EL (cell line): Measurements from ENCODE around the gene THEM5.

Experiments used
- DNase-seq: peaks from one replicate; pipeline ENCODE4 v3.0.0-alpha.2; 2016

THEM5 gene

DNA sequence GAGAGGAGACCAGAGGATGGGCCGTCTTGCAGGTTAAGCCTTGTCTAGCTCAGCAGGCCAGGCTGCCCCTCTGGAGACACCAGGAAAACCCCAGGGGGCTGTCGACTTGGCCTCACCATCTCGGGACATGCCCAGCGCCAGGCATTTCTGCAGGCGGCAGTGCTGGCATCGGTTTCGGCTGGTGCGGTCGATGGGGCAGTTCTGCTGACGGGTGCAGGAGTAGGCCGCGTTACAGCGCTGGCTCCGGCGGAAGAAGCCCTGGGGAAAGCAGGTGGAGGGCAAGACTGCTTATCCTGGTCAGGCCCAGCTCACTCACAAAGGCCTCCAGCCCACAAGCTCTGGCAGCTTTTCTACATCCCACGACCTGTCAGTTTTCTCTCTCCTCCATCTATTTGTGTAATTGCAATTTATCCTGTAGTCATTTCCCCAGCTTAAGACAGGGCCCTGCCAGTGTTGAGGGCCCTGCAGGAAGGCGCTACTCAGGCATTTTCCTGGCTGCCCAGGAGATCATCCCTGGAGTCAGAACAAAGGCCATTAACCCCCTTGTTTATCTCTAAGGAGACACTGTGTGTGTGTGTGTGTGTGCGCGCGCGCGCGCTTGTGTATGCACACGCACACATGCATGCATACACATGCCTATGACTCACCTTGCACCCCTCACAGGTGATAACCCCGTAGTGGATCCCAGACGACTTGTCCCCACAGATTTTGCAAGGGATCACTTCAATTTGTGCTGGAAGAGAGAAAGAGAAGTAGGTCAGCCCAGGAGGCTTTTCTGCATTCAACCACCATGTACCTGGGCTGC is 36.8 kb downstream of the THEM5 start:
- DNase-seq = no peak

DNA sequence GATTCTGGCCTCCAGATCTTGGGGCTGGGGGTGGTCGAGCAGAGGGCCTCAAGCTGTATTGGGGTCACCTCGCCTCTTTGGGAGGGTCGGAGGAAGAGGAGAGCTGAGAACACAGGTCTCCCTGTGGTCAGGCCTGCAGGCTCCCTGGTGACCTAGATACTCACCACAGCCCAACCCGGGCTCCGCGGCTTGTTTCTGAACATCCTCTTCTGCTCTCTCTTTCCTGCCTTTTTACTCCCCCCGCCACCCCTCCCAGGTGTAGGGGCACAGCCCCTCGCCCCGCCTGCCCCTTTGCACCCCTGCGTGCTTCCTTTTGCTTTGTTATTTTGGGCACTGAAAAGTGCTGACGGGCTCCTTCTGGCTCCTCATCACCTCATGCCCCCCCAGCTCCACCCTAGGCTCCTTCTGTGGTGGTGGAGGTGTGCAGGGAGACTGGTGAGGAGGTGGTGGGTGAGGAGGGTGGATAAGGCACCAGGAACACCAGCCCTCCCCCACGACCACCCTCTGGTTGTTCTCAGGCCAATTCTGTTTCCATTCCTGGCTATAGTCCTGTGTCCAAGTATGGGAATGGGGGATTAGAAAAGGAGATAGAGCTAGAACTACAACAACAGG is 37.7 kb downstream of the THEM5 start:
- DNase-seq = no peak

DNA sequence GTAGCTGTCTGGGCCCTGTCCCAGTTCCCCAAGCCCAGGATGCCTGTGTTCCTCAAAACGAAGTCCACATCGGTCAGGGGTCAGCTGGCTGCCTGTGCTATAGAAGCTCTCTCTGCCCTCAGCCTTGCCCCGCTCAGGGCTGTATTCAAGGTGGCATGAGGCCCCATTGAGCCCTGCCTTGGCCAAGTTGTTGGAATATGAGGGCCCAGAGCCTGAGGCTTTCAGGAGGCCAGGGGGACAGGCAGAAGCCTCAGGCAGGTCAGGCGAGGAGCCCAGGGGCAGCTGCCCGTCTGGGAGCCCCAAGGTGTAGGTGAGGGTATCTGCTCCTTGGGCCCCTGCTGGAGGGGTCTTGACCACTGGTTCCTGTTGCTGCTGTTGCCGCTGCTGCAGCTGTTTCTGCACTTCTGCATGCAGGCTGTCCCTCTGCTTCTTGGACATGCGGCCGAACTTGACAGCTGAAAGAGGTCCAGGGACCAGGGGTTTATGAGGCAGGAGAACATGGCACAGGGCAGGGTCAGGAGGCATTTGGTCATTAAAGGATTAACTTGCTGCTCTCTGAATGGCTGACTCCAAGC is 38.5 kb downstream of the THEM5 start:
- no peak for DNase-seq

DNA sequence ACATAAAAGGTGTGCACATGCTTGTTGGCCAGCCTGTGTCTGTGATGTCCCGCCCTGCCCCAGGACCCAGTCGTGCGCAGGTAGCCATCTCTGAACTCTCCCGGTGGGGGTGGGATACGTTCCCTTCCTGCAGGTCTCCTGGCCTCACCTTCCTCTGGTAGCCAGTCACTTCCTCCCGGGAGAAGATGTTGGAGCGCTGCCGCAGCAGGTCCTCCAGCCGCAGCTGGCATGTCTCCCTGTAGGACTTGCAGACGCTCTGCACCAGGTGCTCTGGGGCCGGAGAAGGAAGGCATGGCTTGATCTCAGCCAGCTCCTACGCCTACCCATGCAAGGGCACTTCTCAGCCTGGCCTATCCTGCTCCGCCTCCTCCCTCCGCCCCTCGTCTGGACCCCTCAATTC is 39.1 kb downstream of the THEM5 start:
- no peak for DNase-seq

DNA sequence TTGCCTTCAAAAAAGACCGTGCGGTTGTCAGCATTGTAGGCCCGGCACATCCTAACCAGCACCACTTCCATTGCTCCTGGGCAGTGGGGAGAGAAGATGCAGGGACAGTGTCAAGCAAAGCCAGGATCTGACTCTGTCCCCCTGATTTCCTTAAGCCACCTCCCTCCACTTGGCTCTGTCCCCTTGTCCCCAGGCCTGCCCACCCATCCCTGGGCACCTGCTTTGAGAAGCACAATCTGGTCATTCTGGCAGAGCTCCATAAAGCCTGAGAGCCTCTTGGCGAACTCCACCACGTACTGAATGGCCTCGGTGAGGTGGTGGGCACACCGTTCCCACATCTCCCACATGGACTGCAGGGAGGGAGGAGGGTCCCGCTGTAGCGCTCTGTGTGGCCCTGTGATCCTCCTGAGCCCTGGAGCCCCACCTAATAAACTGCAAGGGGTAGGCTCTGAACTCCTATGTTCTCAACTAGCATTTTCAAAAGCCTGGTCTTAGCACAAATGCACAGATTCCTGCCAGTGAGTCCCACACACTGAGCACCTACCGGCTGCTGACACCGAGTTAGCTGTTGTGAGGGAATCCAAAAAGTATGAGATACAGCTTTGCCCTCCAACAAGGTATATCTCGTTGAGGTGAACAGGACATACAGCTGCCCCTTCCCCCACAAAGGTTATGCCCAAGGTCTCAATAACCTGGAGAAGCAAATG is 40.1 kb downstream of the THEM5 start:
- no peak for DNase-seq

DNA sequence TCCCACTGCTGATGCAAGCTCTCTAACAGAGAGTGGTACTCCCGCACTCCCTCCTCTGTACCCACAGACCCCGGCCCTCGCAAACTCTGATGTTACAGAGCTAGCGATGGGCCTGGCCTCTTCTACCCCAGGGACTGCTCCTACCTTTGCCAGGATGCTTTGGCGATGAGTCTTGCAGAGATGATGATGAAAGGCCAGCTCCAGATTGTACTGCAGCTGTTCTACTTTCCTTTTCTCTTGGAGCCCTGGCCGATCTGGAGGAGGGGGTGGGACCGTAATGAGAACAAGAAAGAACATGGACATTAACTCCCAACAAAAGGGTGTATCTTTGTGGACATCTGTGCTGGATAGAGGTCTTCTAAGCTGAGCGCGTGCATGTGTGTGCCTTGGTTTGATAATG is 42.3 kb downstream of the THEM5 start:
- no peak for DNase-seq

DNA sequence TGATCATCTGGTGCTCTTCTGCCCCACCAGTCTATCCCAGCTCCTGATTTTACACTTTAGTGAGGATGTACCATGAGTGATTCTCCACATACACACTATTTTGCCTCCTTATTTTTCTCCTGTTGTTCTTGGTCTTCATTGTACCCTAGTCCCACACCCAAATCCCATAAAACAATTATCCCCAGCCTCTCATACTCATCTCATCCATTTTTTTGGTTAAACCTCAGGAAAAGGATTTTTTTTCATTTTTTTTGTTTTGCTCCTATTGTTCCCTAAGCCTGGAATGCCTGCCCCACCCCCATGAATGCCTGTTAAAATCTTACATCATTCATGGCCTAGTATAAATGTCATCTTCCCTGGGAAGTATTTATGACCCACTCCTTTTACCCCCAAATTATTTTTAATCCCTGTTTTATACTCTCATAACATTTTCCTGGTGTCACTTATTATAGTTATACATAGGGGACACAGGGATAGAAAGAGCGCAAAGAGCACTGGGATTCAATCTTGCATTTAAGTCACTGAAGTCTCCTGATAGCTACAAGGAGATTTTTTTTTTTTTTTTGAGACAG is 43.4 kb downstream of the THEM5 start:
- no peak for DNase-seq

DNA sequence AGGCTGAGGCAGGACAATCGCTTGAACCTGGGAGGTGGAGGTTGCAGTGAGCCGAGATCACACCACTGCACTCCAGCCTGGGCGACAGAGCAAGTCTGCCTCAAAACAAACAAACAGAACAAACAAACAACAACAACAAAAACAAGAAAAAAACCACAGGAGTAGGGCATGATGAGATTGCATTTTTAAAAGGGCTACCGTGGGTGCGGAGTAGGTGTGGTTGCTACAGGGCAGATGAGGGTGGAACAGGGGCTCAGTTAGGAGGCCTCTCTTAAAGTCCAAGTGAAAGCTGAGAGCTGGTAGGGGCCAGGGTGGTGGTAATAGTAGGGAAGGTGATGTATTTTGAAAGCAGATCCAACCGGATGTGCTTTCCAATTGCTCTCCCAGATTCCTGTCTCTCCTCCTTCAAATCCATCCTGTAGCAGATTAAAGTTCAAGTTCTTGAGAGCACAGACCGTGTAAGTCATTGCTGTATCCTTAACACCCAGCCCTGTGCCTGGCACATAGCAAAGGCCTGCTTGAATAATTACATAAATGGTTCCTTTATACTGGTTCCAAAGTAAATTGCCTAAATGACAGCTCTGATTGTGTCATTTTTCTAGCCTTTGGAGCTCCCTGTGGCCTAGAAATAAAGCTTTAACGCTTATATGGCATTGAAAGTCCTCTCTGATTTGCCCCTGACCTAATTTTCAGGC is 44.1 kb downstream of the THEM5 start:
- DNase-seq = no peak

DNA sequence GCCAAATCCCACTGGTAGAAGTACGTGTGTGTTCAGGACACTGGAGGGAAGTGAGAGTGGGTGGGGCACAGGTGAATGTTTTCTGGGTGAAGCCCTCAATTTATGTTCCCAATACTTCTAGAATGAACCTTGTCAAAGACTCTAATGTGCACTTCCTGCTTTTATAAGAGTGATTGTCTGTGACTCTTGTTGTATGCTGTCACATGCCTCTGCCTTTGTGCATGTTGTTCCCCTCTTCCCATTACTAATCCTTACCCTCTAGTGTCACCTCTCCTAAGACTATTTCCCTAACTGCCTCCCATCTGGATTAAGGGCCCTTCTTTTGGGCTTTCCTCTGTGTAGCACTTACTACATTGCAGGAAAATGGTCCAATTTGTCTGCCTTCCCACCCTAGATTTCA is 45.7 kb downstream of the THEM5 start:
- DNase-seq = no peak

DNA sequence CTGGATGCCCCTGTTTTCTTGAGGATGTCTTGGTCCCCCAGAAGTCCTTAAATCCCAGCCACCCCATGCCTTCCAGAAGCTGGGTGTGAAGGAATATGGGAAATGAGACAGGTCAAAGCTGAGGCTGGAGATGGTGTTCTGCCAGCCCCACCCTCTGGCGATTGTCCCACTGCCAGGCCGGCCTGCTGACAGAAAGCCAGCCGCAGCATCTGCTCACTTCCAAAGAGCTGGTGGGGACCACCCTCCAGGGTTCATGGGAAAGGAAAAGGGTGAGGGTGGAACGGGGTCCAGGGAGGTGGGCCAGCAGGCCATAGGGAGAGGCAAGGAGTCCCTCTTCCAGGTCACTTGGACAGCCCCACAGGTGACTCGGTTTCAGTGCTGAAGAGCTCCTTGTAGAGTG is 46.4 kb downstream of the THEM5 start:
- no peak for DNase-seq

DNA sequence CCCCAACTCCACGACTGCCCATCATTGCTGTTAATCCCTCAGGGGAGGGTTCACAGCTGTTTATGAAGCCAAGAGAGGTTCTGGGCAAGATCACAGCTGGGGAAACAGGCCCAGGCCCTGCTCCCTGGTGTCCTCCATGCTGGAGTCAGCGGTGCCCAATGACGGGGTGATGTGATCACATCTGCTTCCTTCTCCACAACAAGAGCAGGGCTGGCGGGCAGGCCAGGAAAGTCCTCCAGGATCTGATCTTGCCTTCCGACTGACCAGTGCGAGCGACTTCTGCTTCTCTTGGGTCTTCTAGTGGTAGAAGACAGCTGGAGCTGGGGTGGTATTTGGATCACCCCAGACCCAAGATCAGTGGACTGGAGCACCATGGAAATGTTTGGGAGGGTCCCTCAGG is 47.3 kb downstream of the THEM5 start:
- no peak for DNase-seq

DNA sequence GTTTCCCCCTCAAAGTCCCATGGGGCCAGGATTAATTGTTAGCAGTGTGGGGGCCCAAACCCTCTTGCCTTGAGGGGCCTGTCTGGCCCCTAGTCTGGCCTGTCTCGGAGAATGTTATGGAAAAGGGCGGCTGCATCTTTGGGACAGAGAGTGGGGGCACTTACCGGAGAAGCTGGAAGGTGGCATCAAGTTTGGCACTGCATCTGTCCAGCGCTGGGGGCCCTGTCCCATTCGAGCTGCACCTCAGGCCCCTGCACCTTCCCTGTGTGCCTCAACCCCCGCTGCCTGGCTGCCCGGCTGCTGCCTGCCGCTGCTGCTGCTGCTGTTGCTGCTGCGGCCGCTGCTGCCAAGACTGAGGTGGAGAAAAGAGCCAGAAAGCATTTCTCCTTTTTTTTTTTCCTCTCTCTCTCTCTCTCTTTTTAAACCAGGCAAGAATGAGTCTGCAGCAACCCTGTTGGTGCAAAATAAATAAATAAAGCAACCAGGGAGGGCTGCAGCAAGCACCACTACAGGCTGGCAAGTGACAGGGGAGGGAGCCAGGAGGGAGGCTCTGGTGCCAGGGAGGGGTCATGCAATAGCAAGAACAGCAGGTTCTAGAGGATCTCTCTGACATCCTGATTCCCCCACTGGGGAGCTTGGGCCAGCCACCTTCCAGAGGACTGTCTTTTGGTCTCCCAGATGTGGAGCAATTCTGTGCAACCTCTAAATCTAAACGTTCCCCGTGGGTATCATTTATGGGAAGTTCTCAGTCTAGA is 48.3 kb downstream of the THEM5 start, which contains the start of gene LINGO4:
LINGO4 (minus strand) TSS at position 354 of the 755 bp plus-strand sequence. CDS start 2,715 bp downstream, outside the sequence.
- no peak for DNase-seq

DNA sequence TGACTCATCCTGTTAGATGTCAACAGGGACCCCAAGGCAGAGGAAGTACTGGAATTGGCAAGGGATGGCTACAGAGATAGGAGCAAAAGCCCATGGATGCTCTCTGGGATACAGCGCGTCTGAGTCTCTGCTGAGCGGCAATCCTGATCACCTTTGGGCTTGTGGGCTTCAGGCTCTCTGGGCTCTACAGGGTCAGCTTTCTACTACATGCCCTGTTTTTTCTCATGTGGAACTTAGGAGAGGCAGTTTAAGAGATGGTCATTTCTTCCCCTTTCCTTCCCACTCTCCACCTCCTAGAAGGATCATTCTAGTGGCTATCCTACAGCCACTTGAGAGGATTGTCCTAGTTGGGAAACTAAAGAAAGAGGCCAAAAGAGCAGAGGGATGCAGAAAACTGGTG is 49.6 kb downstream of the THEM5 start:
- no peak for DNase-seq

DNA sequence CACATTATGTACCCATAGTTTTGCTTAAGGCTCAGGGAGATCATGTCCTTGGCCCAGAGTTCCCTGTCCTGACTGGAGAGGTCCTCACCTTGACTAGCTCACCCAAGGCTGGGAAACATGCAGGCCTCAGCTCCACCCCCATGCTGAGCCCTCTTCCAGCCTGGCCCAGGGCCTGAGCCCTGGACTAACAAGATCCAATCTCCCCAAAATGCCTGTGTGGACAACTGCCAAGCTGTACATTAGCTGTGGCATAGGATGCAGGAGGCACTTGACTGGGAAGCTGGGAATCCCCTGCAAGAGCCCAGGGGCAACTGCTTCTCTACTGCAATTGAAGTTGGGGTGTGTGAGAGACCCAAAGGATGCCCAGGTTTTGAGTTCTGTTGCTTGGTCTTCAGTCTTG is 50.3 kb downstream of the THEM5 start:
- no peak for DNase-seq

DNA sequence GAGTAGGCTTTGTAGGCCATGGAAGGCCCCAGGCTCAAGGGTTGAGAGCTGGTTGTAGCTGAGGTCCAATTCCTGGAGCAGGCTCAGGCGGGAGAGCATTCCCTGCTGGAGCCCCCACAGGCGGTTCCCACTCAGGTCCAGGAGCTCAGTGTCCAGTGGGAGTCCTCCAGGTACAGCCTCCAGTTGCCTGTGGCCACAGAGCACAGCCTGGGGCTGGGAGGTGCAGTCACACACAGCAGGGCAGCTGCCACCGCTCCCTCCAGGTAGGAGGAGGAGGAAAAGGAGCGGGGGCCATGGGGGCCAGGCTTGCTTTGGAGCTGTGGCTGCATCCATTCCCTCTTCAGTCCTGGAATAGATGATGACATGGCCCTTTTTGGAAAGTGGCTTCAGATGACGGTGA is 51.1 kb downstream of the THEM5 start:
- DNase-seq = no peak

DNA sequence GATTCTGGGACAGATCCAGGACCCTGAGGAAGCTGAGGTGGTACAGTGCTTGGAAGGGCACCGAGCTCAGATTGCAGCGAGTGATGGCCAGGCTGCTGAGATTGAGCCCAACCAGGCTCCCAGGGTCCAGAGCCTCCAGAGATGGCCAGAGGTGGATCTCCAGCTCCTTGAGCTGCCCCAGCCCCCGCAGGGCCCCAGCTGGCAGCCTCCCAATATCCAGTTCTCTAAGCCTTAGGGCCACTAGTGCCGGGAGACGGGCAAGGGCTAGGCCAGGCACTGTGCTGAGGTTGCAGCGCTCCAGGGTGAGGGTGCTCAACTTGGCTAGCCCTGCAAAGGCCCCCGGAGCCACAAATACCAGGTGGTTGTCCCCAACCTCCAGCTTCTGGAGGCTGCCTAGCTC is 51.7 kb downstream of the THEM5 start:
- no peak for DNase-seq

DNA sequence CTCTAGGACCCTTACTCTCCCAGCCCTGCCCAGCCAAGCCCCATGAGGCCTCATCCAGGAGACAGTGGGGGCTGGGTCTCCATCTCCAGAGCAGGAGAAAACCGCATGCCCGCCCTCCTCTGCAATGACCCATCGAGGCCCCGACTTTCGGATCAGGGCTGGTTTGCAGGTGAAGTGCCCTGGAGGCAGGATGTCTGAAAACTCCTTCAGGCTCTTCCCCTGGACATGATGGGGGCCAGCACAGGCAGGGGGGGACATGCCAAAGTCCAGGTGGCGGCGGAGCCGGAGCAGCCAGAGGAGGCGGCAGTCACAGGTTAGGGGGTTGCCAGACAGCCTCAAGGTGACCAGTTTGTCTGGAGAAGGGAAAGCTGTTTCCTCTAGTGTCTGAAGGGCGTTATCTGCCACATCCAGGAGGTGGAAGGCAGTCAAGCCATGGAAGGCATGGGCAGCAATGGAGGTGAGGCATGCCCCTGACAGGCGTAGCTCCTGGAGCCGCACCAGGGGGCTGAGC is 52.1 kb downstream of the THEM5 start:
- DNase-seq = no peak

DNA sequence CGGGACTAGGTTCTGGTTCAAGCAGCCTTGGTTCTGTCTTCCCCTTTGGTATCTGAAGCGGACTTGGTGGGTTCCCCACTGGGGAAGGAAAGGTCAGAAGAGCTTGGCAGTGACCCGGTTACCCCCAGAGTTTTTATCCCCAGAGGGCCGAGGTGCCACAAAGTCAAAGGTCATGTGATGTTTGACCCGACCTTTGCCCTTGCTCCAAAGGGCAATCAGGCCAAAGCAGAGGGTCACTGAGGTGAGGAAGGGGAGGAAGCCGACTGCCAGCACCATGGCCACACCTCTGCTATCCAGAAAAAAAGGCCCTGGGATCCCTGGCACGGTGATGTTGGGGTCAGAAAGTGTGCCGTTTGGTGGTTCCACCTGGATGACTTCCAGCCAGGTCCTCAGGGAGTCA is 52.7 kb downstream of the THEM5 start:
- no peak for DNase-seq

DNA sequence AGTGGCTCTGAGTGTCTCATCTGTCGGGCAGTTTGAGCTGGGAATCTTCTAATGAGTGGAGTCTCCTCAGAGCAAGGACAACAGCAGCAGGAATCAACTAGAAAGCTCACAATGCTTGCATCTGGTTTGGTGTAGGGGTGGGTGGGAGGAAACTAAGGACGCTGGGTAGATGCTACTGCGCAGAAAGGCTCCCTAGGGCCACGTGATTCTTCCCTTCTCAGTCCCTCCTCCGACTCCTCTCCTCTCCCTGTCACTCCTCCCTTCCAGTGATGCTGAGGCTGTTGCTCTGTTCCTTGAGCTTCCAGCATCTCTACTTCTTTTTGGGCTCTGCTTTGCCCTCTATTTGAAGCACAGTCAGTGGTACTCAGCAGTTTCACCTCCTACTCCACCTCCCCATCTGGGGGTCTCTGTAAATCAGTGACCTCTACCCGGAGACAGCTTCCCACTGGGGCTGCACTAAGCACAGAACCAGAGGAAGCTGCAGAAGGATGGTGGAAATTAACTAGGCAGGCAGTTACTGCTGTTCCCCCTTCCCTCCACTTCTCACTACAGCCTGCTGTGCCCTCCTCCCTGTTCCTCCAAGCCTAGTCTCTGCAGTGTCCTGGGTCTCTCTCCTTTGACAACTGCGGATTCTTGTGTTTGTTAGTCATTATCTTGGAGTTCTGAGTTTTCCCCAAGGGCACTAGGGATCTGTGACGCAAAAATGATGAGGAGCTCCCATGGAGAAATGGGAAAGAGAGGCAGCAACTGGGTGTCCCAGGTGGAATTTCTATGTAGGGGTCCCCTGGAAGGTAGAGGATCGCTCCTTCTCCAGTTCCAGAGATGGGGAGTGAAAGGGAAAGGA is 54.1 kb downstream of the THEM5 start:
- DNase-seq = peak; percentile 57

DNA sequence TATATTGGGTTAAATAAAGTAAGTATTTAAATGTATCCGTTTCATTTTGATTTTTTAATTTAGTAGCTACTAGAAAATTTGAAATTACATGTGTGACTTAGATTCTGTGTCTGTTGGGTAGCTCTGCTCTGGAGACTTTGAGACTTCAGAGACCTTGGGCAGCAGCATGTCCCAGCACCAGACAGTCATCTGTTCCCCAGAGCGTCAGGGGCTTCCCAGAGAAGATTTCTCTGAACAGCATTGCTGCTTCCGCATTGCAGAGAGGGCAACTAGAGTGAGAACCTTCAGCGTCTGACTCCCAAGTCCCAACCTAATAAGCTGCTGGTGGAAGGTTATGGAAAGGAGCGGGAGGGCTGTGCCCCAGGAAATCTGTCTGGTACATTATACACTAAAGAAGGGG is 54.9 kb downstream of the THEM5 start:
- no peak for DNase-seq
